Measurements from ENCODE around the gene SCD.
"Not testable (repeated sequence)": the region's sequence is repeated elsewhere in the genome, so short reads cannot be mapped to it uniquely, and the experiment has no call there.

DNA sequence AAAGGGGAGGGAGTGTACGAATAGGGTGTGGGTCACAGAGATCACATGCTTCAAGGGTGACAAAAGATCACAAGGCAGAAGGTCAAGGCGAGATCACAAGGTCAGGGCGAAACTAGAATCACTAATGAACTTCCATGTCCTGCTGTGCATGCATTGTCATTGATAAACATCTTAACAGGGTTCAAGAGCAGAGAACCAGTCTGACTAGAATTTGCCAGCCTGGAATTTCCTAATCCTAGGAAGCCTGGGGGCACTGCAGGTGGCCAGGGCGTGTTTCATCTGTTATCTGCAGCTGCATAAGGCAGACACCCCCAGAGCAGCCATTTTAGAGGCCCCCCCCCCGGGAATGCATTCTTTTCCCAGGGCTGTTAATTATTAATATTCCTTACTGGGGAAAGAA lies 45.9 kb upstream of the SCD start:
- not testable (repeated sequence) for TF ChIP-seq CTCF (IDR thresholded peaks at IDR 0.05; ENCODE audit: low read depth, low read length); MAX (IDR thresholded peaks at IDR 0.05; ENCODE audit: low read depth, low read length); POLR2A (IDR thresholded peaks at IDR 0.05; ENCODE audit: extremely low read depth, insufficient read length); MYC (IDR thresholded peaks at IDR 0.05; ENCODE audit: low read depth, low read length)

All from NB4 (cell line).